HG02798 (cell line): Measurements from ENCODE around the gene FOXI3.
"Not testable (repeated sequence)": the region's sequence is repeated elsewhere in the genome, so short reads cannot be mapped to it uniquely, and the experiment has no call there.

ENCODE experiments used
- ATAC-seq: cut with Tn5 transposase; IDR thresholded peaks from one replicate; pipeline ENCODE4 v1.9.1; 2021; ENCODE audit warnings: mild to moderate bottlenecking; ENCODE audit not compliant: unreplicated experiment, poor library complexity

The FOXI3 gene

DNA sequence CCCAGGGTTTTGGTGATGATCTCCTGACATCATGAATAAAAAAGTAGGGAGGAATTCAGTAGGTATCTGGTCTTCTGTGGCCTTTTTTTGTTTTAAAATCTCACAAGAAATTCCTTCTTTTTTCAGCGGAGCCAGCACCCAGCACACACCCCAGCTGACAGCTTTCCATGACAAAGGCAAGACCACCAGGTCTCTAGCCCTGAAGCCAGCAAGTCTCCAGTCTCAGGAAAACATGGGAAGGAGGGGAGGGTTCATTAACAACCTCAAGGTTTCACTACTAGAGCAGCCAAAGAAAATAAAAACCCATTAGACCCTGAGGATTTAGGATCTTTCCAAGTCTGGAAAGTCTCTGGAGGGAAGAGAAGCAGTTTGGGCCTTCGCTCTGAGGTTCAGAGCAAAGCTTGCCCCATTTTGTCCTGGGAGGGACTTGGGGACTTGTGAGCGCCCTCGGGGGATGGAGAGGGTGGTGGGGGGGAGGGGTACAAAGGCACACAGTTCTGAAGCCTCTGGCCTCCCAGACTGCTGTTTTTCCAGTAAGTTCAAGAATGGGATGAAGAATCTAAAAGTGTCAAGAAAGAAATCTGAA is 9.0 kb downstream of the FOXI3 start:
- no peak for ATAC-seq

DNA sequence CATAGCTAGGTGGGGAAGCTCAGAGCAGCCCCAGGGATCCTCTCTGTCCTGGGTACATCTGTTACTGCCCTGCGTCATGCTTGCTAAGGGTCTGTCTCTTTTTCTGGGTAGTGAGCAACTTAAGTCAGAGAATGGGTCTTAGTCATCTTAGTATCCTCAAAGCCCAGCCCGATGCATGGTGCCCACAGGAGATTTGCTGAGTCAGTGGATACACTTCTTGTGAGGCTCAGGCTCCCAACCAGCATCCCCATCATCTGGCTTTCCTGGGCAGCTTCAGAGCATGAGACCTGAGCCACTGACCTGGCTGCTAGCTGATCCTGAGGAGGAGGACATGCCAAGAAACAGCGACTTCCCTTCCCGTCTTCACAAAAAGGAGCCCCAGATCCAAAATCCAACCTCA is 10.0 kb downstream of the FOXI3 start:
- no peak for ATAC-seq

DNA sequence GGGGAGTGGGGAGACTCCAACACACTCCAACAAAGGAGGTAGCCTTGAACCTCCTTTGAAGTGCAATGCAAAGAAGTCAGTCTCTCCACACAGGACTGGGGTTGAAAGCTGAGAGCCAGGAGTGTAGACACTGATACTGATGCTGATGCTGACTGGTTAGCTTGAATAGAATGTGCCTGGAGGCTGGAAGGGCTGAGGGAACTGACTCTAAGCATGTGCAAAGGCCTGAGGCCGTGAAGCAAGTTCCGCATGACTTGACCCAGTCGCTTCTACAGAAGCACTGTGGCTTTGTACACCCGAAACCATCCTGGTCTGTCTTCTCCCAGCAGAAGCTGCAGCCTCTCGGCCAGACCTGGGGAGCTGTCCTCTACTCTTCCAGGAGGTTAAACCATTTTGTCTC is 10.4 kb downstream of the FOXI3 start:
- ATAC-seq = no peak

DNA sequence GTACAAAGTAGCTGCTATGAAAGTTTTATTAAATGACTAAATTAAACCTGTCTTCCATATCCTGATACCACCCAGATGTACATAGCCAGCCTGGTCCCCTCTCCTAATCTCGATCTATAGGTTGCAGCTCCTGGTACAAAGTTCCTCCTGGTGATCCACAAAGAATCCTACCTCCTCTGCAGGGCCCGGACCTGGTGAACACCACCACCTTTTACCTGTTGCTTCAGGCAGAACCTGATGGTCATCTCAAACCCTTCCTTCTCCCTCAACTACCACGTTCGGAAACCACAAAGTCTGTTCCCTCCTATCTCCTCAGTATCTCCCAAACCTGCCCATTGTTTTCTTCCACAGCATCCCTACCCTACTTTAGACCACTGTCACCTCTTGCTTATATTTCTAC is 15.5 kb downstream of the FOXI3 start:
- no peak for ATAC-seq

DNA sequence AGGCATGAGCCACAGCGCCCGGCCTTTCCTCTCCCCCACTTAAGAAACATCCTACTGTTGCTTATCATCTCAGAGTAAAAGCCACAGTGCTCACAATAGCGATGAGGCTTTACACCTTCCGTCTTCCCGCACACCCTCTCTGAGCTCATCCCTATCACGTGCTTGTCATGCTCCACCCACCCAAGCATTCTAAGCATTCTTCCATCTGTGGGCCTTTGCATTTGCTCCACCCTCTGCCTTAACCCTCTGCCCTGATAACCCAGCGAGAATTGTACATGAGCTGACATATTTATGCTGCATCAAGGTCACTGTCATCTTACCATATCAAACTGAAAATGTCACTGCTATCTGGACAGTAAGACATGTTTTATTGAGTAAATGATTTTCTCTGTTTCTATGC is 22.6 kb downstream of the FOXI3 start:
- ATAC-seq = no peak

DNA sequence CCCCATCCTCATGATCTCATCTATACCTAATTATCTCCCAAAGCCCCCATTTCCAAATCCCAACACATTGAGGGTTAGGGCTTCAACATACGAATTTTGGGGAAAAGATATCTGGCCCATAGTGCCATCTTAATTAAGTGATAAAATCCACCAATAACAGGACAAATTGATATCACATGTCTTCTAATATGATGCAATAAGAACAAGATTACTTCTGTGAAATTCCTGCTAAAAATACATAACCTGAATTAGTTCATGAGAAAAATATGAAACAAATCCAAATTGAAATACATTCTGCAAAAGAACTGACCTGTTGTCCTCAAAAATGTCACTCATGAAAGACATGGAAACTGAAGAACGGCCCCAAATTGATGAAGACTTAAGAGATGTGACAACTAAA is 28.8 kb downstream of the FOXI3 start:
- no peak for ATAC-seq

DNA sequence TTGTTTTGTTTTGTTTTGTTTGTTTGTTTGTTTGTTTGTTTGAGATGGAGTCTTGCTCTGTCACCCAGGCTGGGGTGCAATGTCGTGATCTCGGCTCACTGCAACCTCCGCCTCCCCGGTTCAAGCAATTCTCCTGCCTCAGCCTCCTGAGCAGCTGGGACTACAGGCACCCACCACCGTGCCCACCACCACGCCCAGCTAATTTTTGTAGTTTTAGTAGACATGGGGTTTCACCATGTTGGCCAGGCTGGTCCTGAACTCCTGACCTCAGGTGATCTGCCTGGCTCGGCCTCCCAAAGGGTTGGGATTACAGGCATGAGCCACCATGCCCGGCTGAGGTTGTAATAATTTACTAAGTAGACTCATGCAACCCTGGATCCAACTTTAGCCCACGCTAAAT is 33.4 kb downstream of the FOXI3 start:
- ATAC-seq = not testable (repeated sequence)

DNA sequence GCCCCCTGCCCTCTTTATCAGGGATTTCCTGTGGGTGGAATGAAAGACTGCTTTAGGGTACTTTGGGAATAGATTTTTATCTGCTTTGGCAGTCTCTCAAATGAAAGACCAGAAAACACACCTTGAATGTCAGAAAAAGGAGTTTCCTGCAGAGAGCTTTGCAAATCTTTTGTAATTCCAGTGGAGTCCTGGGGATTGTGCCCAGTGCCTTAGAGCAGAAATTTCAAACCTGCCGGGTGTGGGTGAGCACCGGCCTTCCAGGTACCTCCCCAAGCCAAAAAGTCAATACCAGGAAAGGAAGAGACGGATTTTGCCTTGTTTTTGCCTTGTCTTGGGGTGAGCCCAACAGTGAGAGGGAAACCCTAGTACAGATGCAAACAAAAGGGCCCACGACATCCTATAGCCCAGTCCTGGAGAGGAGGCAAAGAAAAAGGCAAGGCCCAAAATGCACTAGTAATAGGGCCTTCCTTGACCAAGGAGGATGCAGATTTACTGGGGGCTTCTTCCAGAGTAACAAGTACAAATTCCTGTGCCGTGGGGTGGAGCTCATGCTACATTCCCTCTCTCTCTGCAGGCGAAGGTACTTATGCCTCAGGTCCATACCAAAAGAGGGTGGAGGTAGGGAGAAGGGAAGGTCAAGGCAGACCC is 36.4 kb downstream of the FOXI3 start:
- ATAC-seq = no peak

DNA sequence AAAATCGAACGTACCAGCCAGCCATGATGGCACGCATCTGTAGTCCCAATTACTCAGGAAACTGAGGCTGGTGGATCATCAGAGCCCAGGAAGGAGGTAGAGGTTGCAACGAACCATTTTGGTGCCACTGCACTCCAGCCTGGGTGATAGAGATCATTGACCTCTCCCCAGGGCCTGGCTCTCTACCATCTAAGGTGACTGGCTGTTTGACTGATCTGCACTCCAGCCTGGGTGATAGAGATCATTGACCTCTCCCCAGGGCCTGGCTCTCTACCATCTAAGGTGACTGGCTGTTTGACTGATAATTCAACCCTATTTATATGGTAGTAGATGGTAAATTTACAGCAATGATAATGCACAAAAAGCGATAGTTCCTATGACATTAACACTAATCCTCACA is 43.6 kb downstream of the FOXI3 start:
- not testable (repeated sequence) for ATAC-seq

DNA sequence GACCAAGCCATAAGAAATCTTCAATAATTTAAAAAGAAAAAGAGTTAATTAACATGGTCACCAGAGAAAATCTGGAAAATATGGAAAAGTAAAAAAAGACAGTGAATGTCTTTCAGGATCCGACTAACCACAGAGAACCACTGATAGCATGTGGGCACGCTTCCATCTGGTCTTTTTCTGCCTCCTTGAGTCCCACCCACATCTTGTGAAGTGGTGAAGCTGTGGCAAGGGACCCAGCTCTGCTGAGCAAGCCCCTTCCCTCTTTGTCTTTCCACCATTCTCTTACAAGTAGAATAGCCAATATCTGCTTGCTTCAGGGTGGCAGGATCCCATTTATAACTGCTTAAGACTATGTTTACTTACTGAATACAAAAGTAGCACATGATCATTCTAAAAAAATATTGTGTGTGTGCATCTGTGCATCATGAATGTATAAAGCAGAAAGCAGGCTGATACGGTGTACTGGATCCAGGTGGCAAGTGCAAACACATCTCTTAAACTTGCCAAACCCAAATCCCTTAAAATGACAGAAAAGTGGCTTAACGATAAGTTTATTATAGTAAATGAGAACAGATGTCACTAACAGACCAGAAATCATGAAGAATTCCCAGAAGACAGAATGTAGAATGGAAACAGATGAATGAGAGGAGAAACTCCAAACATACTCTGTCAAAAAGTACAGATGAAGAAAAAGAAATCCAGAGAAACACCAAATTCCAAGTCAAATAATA is 52.3 kb downstream of the FOXI3 start:
- ATAC-seq = no peak

DNA sequence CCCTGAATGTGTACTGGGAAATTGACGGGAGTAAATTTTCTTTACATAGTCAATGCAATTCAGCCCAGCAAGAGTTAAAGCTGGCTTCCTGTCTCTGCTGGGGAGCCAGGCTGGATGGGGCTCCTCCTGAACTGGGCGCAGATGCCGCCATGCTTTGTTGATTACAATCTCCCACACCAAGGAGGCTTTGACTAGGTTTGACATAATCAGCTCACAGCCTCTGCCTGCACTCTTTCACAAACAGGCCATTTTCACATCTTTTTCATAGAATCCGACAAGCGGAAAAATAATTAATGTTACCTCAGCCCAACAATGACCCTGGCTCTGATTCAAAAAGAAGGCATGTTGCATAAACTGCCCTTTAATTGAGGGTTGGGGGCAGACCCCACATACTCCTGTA is 54.3 kb downstream of the FOXI3 start:
- ATAC-seq = no peak
